ENCODE data around the gene ARIH2. TPM values are rescaled to one million over a fixed set of nuclear protein-coding genes. Genes with fewer than 3 reads are reported as not detected.

Gene ARIH2
- polyA plus RNA-seq, 1 donor from 2014 or later, result 153 TPM

DNA sequence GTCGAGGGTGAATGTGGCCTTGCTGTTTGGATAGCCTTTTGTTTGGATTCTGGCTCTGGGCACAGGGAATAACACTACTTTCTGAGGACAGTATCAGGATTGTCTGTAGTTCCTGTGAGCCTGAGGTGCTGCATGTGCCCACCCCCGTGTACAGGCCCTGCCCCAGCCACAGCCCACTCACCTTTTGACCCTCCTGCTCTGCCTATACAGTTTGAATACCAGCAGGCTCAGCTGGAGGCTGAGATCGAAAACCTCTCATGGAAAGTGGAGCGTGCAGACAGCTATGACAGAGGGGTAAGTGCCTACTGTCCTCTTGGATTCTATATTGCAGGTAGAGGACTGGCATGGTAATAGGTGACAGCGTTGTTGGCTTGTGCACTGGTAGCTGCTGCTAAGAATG, 64.0 kb downstream of the ARIH2 start:
- no peak overlapping the region for H3K9ac ChIP-seq (ENCODE audit: low read length)
- H3K79me2 ChIP-seq (replicated peaks; ENCODE audit: insufficient read depth, low read length), result no peaks in the 10 kb centered on the region
- no peak overlapping the region for H3K27ac ChIP-seq (ENCODE audit: low read length)
- H4K20me1 ChIP-seq (ENCODE audit: insufficient read depth), result no peaks in the 10 kb centered on the region
- H3K4me3 ChIP-seq (ENCODE audit: low read length), result no peak overlapping the region
- no peaks in the 10 kb centered on the region for H3K36me3 ChIP-seq (ENCODE audit: insufficient read depth, low read length)
- no peaks in the 10 kb centered on the region for H3K27me3 ChIP-seq (ENCODE audit: insufficient read depth, low read depth, low read length)
- no peak overlapping the region for H2AFZ ChIP-seq (ENCODE audit: low read depth, low read length)
- no peaks in the 10 kb centered on the region for H3K9me2 ChIP-seq (ENCODE audit: insufficient read depth, low read length)
- TF ChIP-seq EZH2 (IDR thresholded peaks at IDR 0.05; ENCODE audit: borderline replicate concordance, insufficient read depth, low read length, poor library complexity, severe bottlenecking) (no peak), MXI1 (conservative IDR thresholded peaks at IDR 0.05; ENCODE audit: poor library complexity, severe bottlenecking) (no peak), TAF1 (IDR thresholded peaks at IDR 0.05; ENCODE audit: low read depth) (no peak), RAD21 (conservative IDR thresholded peaks at IDR 0.05) (no peak), POLR2AphosphoS5 (IDR thresholded peaks at IDR 0.05) (no peak), EP300 (conservative IDR thresholded peaks at IDR 0.05; ENCODE audit: poor library complexity, severe bottlenecking) (no peak), SMC3 (conservative IDR thresholded peaks at IDR 0.05; ENCODE audit: poor library complexity) (no peak)
- TF ChIP-seq, protein P1, sequence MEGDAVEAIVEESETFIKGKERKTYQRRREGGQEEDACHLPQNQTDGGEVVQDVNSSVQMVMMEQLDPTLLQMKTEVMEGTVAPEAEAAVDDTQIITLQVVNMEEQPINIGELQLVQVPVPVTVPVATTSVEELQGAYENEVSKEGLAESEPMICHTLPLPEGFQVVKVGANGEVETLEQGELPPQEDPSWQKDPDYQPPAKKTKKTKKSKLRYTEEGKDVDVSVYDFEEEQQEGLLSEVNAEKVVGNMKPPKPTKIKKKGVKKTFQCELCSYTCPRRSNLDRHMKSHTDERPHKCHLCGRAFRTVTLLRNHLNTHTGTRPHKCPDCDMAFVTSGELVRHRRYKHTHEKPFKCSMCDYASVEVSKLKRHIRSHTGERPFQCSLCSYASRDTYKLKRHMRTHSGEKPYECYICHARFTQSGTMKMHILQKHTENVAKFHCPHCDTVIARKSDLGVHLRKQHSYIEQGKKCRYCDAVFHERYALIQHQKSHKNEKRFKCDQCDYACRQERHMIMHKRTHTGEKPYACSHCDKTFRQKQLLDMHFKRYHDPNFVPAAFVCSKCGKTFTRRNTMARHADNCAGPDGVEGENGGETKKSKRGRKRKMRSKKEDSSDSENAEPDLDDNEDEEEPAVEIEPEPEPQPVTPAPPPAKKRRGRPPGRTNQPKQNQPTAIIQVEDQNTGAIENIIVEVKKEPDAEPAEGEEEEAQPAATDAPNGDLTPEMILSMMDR (IDR thresholded peaks at IDR 0.05; ENCODE audit: poor library complexity, severe bottlenecking), result no peak
- TF ChIP-seq, protein P2, sequence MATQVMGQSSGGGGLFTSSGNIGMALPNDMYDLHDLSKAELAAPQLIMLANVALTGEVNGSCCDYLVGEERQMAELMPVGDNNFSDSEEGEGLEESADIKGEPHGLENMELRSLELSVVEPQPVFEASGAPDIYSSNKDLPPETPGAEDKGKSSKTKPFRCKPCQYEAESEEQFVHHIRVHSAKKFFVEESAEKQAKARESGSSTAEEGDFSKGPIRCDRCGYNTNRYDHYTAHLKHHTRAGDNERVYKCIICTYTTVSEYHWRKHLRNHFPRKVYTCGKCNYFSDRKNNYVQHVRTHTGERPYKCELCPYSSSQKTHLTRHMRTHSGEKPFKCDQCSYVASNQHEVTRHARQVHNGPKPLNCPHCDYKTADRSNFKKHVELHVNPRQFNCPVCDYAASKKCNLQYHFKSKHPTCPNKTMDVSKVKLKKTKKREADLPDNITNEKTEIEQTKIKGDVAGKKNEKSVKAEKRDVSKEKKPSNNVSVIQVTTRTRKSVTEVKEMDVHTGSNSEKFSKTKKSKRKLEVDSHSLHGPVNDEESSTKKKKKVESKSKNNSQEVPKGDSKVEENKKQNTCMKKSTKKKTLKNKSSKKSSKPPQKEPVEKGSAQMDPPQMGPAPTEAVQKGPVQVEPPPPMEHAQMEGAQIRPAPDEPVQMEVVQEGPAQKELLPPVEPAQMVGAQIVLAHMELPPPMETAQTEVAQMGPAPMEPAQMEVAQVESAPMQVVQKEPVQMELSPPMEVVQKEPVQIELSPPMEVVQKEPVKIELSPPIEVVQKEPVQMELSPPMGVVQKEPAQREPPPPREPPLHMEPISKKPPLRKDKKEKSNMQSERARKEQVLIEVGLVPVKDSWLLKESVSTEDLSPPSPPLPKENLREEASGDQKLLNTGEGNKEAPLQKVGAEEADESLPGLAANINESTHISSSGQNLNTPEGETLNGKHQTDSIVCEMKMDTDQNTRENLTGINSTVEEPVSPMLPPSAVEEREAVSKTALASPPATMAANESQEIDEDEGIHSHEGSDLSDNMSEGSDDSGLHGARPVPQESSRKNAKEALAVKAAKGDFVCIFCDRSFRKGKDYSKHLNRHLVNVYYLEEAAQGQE (IDR thresholded peaks at IDR 0.05; ENCODE audit: borderline replicate concordance), result no peak
- H3F3A ChIP-seq (ENCODE audit: insufficient read depth, low read length, poor library complexity, severe bottlenecking), result no peaks in the 10 kb centered on the region
- H3K4me2 ChIP-seq (ENCODE audit: low read length), result no peak overlapping the region
- H3K9me3 ChIP-seq (ENCODE audit: low read length), result no peaks in the 10 kb centered on the region

DNA sequence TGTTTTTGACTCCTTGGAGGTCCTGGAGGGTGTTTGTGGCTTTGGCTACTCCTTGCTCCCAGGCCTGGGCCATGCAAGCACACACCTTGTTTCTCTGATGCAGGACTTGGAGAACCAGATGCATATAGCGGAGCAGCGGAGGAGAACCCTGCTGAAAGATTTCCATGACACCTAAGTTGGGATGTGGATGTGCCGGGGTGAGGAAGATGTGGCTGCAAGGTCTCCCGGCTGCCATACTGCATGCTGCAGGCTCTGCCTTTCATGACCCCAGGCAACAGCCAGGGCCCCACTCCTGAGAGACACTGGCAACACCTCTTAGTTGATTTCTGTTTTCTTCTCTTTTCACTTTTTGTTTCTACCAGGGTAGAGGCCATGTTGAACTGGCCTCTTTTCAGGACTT, 64.5 kb downstream of the ARIH2 start:
- no peaks in the 10 kb centered on the region for H3K9me3 ChIP-seq (ENCODE audit: low read length)
- no peaks in the 10 kb centered on the region for H3K36me3 ChIP-seq (ENCODE audit: insufficient read depth, low read length)
- H4K20me1 ChIP-seq (ENCODE audit: insufficient read depth), result no peaks in the 10 kb centered on the region
- no peaks in the 10 kb centered on the region for H3F3A ChIP-seq (ENCODE audit: insufficient read depth, low read length, poor library complexity, severe bottlenecking)
- no peaks in the 10 kb centered on the region for H3K9me2 ChIP-seq (ENCODE audit: insufficient read depth, low read length)
- no peak for TF ChIP-seq TAF1 (IDR thresholded peaks at IDR 0.05; ENCODE audit: low read depth)
- H3K4me3 ChIP-seq (ENCODE audit: low read length), result no peak overlapping the region
- no peak overlapping the region for H3K27ac ChIP-seq (ENCODE audit: low read length)
- H3K4me2 ChIP-seq (ENCODE audit: low read length), result no peak overlapping the region
- H3K27me3 ChIP-seq (ENCODE audit: insufficient read depth, low read depth, low read length), result no peaks in the 10 kb centered on the region
- H3K9ac ChIP-seq (ENCODE audit: low read length), result no peak overlapping the region
- no peaks in the 10 kb centered on the region for H3K79me2 ChIP-seq (replicated peaks; ENCODE audit: insufficient read depth, low read length)
- H2AFZ ChIP-seq (ENCODE audit: low read depth, low read length), result no peak overlapping the region

DNA sequence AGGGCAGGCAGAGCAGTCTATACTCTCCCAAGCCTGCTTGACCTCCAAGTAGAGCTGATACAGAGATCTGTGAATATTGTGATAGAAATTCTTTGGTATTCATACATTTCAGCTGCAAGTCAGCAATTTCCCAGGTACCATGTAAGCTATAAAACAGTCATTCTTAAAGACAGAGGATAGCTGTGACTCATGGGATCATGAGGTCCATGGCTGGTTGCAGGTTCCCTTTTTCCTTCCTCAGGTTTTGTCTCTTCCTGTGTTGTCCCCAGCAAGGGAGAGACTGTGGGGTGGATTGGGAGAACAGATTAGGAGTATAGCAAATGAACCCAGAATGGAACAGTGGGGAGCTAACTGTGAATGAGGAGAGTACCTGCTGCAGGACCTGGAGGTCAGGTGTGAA, 66.0 kb downstream of the ARIH2 start:
- H3K79me2 ChIP-seq (replicated peaks; ENCODE audit: insufficient read depth, low read length), result no peaks in the 10 kb centered on the region
- H3K36me3 ChIP-seq (ENCODE audit: insufficient read depth, low read length), result no peaks in the 10 kb centered on the region
- H3K4me2 ChIP-seq (ENCODE audit: low read length), result no peak overlapping the region
- H3K9ac ChIP-seq (ENCODE audit: low read length), result no peak overlapping the region
- no peak overlapping the region for H3K27ac ChIP-seq (ENCODE audit: low read length)
- H3K9me2 ChIP-seq (ENCODE audit: insufficient read depth, low read length), result no peaks in the 10 kb centered on the region
- H3K27me3 ChIP-seq (ENCODE audit: insufficient read depth, low read depth, low read length), result no peaks in the 10 kb centered on the region
- no peaks in the 10 kb centered on the region for H4K20me1 ChIP-seq (ENCODE audit: insufficient read depth)
- no peak overlapping the region for H3K4me3 ChIP-seq (ENCODE audit: low read length)
- TF ChIP-seq SMC3 (conservative IDR thresholded peaks at IDR 0.05; ENCODE audit: poor library complexity), result no peak
- TF ChIP-seq EP300 (conservative IDR thresholded peaks at IDR 0.05; ENCODE audit: poor library complexity, severe bottlenecking), result no peak
- TF ChIP-seq, protein P1 (IDR thresholded peaks at IDR 0.05; ENCODE audit: poor library complexity, severe bottlenecking), result no peak
- no peak for TF ChIP-seq EZH2 (IDR thresholded peaks at IDR 0.05; ENCODE audit: borderline replicate concordance, insufficient read depth, low read length, poor library complexity, severe bottlenecking)
- no peak for TF ChIP-seq POLR2AphosphoS5 (IDR thresholded peaks at IDR 0.05)
- no peak for TF ChIP-seq RAD21 (conservative IDR thresholded peaks at IDR 0.05)
- TF ChIP-seq MXI1 (conservative IDR thresholded peaks at IDR 0.05; ENCODE audit: poor library complexity, severe bottlenecking), result no peak
- no peaks in the 10 kb centered on the region for H3K9me3 ChIP-seq (ENCODE audit: low read length)
- H2AFZ ChIP-seq (ENCODE audit: low read depth, low read length), result no peak overlapping the region
- peaks cover 6% of the 10 kb centered on the region for H3F3A ChIP-seq (ENCODE audit: insufficient read depth, low read length, poor library complexity, severe bottlenecking)
